ENCODE measurements around the gene MSH5. TPM values are rescaled to one million over a fixed set of nuclear protein-coding genes. Genes with fewer than 3 reads are reported as not detected.

Gene MSH5
- total RNA-seq, 1 experiment from 2014 or later: 90.4 TPM

GRCh38 chr6:31781244-31782125 lies 41.7 kb downstream of the MSH5 start:
- H3K36me3 ChIP-seq (ENCODE audit: control insufficient read depth in 1 of 2, insufficient read depth in 2 of 2, low read length in 2 of 2): peaks cover 31 to 57% of the 10 kb centered on the region in 2 experiments
- no TSS peak for BruUV-seq (replicated peaks)
- TF ChIP-seq EZH2phosphoT487 (IDR thresholded peaks at IDR 0.05; ENCODE audit: borderline replicate concordance) (no peak), ELF1 (IDR thresholded peaks at IDR 0.05; ENCODE audit: borderline replicate concordance, low read depth) (no peak), RAD21 (IDR thresholded peaks at IDR 0.05; ENCODE audit: low read depth) (no peak), JUND (IDR thresholded peaks at IDR 0.05) (no peak), POLR2A (IDR thresholded peaks at IDR 0.05; ENCODE audit: borderline replicate concordance, extremely low read depth, insufficient read depth, insufficient read length) (no peak), SP1 (IDR thresholded peaks at IDR 0.05; ENCODE audit: low read depth) (no peak), SIN3A (IDR thresholded peaks at IDR 0.05; ENCODE audit: low read depth) (no peak), SRF (IDR thresholded peaks at IDR 0.05; ENCODE audit: low read depth) (no peak), FOSL1 (IDR thresholded peaks at IDR 0.05; ENCODE audit: low read depth) (no peak), EGR1 (IDR thresholded peaks at IDR 0.05; ENCODE audit: low read depth) (no peak), POLR2AphosphoS5 (IDR thresholded peaks at IDR 0.05; ENCODE audit: low read depth, low read length) (no peak), REST (IDR thresholded peaks at IDR 0.05; ENCODE audit: low read depth) (no peak), ATF3 (IDR thresholded peaks at IDR 0.05) (no peak), YY1 (IDR thresholded peaks at IDR 0.05; ENCODE audit: extremely low read depth, insufficient replicate concordance, low read depth, low read length) (no peak), ZNF274 (IDR thresholded peaks at IDR 0.05; ENCODE audit: low read depth, low read length) (no peak), TCF7L2 (IDR thresholded peaks at IDR 0.05; ENCODE audit: borderline replicate concordance, extremely low read depth, insufficient read depth, insufficient read length) (no peak), ZBTB33 (IDR thresholded peaks at IDR 0.05; ENCODE audit: extremely low read depth, insufficient replicate concordance, low read length) (no peak), CBX3 (IDR thresholded peaks at IDR 0.05; ENCODE audit: low read depth) (no peak), MAX (IDR thresholded peaks at IDR 0.05) (no peak)

More at GRCh38 chr6:31781244-31782125, 41.7 kb downstream of the MSH5 start:
- H3K9ac ChIP-seq (ENCODE audit: low read length): no peak overlapping the region
- POLR2A ChIA-PET: no interaction called here
- intact Hi-C loops (cut with micrococcal nuclease): no loop called here
- H3K9me3 ChIP-seq (ENCODE audit: control insufficient read depth in 1 of 2, insufficient read depth in 1 of 2, low read depth in 1 of 2, low read length in 2 of 2): no peaks in the 10 kb centered on the region
- H3K9me2 ChIP-seq (ENCODE audit: insufficient read depth): no peaks in the 10 kb centered on the region
- H2AFZ ChIP-seq (ENCODE audit: low read depth, low read length, poor library complexity, severe bottlenecking): no peak overlapping the region
- no peak for ATAC-seq
- no peak overlapping the region for H3K4me2 ChIP-seq (ENCODE audit: low read length)
- no peak overlapping the region; the same call in 1 of the 2 replicates for H3K27ac ChIP-seq (ENCODE audit: low read depth, low read length)
- no peaks in the 10 kb centered on the region for H4K20me1 ChIP-seq (ENCODE audit: insufficient read depth)
- no peaks in the 10 kb centered on the region for H3K27me3 ChIP-seq (ENCODE audit: insufficient read depth, low read length)
- DNase-seq (ENCODE audit: low read depth, low spot score): no peak
- H3K79me2 ChIP-seq (ENCODE audit: insufficient read depth, low read length): peaks cover 5% of the 10 kb centered on the region; the same call in 1 of the 2 replicates
- peaks cover 15 to 21% of the 10 kb centered on the region in 2 experiments for H3K4me1 ChIP-seq (ENCODE audit: control insufficient read depth in 1 of 2, insufficient read depth in 2 of 2, low read length in 2 of 2)
- no peak overlapping the region for H3K4me3 ChIP-seq (replicated peaks in 1 of 2; ENCODE audit: low read depth in 1 of 2, low read length in 2 of 2)
- RAD21 ChIA-PET (ENCODE audit: low non-redundant PET in 1 of 2, low total read pairs in 2 of 2, uncharacterized antibody in 2 of 2, unreplicated experiment in 2 of 2): no interaction called here
- CTCF ChIA-PET: no interaction called here

All from HCT116 (cell line).